EL (cell line): Measurements from ENCODE around the gene PTPRK.
"Not testable (repeated sequence)": the region's sequence is repeated elsewhere in the genome, so short reads cannot be mapped to it uniquely, and the experiment has no call there.

Experiments
- DNase-seq: peaks from one replicate; pipeline ENCODE4 v3.0.0-alpha.2; 2016

The PTPRK gene

DNA sequence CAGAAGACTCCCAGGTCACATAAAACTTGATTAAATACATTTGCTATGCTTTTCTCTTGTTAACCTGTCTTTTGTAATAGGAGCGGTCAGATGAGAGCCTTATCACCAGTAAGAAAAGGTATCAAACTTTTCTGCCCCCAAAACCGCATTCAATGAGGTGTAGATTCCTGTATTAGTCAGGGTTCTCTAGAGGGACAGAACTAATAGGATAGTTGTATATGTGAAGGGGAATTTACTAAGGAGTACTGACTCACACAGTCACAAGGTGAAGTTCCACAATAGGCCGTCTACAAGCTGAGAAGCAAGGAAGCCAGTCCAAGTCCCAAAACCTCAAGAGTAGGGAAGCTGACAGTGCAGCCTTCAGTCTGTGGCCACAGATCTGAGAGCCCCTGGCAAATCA lies 32.7 kb downstream of the PTPRK start:
- peak; percentile 28 for DNase-seq

DNA sequence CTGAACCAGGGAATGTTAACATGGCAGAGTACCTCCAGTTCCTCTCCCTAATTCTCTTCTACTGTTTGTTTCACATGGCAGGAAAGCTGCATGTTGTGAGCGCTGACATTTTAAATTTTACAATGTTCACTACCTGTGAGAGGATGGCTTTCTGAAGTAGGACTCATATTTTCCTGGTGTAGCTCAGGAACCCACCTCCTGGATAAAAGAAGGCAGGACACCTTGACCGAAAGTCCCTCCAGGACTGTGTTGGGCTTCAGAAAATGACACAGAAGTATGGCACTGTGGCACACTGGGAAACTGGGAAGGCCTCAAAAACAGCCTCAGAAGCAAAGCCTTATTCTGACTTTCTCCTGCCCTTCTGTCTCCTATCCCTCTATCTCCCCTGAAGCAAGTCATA lies 33.3 kb downstream of the PTPRK start:
- DNase-seq, result no peak

DNA sequence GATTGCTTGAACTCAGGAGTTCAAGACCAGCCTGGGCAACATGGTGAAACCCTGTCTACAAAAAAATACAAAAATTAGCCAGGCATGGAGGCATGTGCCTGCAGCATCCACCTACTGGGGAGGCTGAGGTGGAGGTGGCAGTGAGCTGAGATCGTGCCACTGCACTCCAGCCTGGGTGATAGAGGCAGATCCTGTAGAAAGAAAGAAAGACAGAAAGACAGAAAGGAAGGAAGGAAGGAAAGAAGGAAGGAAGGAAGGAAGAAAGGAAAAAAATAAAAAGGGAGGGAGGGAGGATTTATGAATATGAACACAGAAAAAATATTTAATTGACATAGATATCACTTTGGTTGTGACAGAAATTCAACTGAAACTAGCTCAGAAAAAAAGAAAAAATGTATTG lies 33.8 kb downstream of the PTPRK start:
- not testable (repeated sequence) for DNase-seq

DNA sequence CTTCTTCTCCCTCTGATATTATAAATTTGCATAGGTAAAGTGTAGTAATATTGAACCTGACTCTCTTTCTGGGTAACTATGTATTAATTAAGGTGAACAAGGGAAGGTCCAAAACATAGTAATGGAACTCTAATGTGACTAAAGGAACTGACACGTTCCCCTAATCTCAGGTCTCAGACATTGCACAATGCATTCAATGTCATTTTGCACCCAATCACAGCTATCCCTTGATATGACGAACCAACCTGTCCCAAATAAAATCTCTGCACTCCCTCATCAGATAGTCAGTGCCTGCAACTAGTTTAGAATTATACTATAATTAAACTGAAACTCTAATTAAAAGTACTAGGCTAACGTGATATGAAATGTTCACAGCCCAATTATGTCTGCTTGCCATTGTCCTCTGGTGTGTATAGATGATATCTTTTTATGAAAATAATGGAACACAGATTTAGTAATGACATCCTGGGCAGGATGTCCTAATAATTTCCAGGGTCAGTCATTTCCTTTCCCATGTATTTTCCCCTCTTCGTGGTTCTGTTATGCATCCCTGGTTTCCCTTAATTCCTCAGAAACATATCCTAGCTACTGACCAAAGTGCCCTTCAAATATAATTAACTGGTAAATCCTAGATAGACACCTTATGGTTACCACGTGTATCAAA lies 36.8 kb downstream of the PTPRK start:
- DNase-seq, result no peak

- no peak for DNase-seq
Measured at GRCh38 chr6:128482642-128483041, 37.8 kb downstream of the PTPRK start.

DNA sequence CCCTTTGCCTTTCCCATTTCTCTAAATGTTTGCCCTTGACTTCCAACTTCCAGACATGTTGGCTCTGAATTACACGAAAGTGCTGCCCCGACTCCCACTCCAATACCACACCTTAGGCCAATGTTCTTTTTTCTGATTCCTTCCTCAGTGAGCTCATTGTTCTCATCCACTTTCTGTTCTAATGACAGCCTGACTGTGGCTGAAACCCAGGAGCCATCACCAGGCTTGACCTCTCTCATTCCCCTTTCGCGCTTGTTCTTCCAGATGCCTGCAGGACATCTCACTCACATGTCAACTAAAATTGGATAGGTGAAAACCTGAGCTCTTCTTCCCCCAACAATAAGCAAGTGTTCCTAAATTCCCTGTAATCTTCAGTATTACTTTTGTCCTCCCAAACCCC lies 40.4 kb downstream of the PTPRK start:
- DNase-seq, result no peak

DNA sequence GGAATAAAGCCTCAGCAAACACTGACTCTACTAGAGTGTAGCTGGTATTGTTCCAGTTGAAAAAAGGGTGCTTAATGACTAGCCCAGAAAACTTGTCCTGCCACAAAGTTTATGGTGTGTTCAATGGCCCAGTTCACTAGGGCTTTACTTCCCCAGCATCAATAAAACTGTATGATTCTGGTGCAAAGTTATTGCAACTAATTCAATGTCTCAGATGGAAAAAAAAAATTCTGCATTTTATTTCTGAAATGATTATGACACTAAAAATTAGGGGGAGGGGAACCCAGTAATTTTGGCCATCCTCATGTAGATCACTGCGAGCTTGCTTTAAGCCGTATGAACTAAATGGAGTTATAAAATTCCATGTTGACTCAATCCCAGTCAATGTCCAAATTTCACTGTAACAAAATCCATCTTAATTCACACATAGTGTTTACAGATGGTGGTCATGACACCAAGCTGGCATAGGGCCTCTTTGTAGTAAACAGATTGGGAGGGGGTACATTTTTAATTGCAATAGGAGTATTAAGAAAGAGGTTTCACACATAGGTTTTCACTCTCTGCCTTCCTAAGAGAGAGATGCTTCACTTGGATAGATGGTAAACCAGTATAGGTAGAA lies 41.2 kb downstream of the PTPRK start:
- no peak for DNase-seq

GRCh38 chr6:128478230-128479047 lies 42.0 kb downstream of the PTPRK start:
- DNase-seq, result no peak

GRCh38 chr6:128474933-128475332 lies 45.5 kb downstream of the PTPRK start:
- no peak for DNase-seq

DNA sequence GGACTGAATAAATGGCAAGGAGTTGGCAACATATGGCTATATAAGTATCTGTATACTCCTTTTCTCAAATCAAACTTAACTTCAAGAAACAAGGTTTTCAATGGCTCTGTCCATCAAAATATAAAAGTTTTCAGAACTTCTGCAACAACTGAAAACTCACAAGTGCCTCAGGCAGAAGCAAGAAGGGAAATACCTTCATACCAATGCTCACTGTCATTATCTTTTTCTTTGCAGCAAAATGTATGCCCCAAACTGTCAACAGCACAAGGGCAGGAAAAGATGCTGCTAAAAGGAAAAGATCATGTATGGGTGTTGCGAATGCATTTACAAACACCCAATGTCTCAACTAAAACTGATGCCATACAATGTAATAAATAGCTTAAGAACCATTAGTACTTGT lies 45.9 kb downstream of the PTPRK start:
- peak; percentile 70 for DNase-seq

- no peak for DNase-seq
Measured at GRCh38 chr6:128471907-128472306, 48.5 kb downstream of the PTPRK start.

DNA sequence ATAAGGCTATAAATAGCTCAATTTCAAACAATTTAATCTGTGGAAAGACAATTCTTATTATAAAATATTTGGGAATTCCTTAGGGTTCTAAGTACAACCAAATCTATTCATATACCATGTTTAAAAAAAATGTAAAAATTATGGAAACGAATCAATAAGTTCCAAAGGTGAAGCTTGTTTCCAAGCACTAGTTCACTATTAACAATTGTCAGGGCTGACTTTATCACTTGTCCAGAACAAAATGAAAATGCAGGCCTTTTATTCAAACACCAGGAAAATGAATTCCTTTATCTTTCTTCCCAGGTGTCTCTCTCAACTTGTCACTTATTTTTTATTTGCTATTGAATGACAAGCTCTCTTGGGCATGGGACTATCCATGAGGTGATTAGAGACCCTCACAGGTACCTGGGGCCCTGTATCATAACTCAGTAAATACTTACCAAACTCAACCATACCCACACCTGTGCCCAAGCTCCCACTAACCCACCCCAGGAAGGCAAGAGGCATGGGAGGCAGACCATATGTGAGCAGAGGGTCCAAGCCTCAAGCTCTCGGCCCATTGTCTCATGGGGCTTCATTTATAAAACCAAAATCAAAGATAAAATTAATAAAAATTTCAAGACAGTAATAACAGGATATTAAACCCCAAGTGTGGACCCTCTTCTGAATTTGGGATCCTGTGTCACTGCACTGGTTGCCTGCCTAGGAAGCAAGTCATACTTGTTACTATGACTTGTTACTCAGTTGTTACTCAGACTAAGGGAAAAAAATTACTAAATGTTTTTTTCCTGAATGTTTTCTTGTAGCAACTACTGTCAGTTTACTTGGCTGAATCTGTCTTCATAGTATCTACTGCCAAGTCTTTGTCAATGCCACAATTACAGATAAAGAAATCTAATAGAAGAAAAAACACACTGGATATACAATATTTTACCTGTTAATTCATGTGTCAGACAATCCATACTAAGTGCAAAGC lies 54.7 kb downstream of the PTPRK start:
- no peak for DNase-seq

- DNase-seq, result no peak
Measured at GRCh38 chr6:128464790-128465189, 55.6 kb downstream of the PTPRK start.

DNA sequence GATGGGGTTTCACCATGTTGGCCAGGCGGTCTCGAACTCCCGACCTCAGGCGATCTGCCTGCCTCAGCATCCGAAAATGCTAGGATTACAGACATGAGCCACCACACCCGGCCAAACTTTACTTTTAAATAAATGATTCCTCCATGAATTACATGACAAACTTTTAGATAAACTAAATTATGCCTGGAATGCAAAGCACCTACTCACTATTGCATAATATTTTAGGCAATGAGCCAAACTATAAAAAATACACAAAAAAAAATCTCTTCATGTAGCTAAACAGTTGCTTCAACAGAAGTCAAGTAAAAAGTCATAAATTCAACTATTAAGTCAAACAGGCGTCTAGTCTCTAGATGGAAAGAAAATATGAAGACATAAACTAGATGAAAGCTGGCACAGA lies 56.5 kb downstream of the PTPRK start:
- DNase-seq, result peak; percentile 34

DNA sequence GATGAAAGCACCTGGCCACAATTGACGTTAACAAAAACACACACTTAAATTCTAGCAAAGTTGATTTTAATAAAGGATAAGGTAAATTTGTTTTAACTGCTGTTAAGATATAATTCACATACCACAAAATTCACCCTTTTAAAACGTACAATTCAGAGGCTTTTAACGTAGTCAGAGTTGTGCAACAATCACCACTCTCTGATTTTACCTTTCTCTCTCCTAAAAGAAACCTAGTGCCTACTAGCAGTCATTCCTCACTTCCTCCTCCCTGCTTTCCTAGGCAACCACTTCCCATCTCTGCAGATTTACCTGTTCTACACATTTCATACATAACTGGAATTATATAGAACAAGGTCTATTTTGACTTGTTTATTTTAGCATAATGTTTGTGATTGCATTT lies 58.9 kb downstream of the PTPRK start:
- DNase-seq, result no peak

DNA sequence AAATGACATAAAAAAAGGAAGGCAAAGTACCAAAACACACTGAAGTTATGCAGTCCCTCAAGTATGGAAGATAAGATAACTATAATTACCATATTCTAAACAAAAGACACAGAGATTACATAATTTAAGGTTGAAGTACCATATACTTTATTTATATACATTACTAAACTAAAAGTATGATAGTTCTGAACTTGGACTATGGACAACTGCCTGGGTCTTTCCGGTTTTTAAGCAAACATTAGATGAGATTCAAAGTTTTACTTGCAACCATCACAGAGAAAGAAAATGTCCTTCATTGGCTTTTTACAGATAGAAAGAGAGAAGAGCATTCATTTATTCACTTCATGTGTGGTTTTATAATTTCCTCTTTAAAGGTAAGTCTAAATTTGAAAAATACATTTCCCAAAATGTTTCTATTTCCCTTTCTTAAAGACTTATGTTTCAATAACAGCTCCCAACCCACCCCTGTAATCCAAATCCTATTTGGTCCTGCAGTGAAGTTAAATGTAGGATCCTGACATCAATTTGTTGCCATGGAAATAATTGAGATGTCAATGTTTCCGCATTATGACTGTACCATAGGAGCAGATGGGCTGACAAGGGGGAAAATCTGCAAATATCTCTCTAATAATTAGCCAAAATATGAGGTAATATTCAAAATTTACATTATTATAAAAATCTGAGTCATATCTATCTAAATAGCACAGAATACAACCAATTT lies 63.7 kb downstream of the PTPRK start:
- no peak for DNase-seq

DNA sequence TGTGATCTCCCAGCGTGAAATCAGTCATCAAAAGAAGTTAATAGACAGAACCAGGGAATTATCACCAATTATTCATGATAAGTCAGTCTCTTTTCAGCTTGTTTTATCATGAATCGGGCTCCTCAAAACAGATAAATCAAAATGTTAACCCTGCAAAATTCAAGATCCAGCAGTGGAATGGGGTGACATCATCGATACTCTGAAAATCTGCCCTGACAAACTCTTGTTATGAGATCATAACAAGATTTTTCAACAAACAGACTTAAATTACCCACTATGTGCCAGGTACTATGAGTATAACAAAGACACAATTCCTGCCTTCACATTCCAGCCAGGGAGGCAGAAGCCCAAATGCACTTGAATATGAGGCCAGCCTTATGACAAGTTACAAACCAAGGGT lies 64.4 kb downstream of the PTPRK start:
- no peak for DNase-seq

DNA sequence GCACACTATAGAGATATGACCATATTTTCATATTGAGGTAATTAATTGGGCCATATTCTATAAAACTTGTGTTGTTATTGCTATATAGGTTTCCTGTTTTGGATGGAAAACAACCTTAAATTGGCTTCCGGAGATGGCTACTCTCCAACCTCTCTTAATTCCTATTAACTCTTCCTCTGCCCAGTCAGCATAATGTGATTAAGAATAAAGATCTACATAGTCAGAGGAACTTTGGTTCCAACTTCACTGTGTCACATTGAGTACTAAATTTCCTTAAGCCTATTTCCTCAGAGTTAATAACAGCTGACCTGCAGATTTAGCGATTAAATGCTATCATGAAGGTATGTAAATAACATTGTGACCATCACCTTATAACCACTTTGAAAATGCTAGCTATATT lies 67.7 kb downstream of the PTPRK start:
- DNase-seq, result no peak

- DNase-seq, result no peak
Measured at GRCh38 chr6:128446497-128446896, 73.9 kb downstream of the PTPRK start.

DNA sequence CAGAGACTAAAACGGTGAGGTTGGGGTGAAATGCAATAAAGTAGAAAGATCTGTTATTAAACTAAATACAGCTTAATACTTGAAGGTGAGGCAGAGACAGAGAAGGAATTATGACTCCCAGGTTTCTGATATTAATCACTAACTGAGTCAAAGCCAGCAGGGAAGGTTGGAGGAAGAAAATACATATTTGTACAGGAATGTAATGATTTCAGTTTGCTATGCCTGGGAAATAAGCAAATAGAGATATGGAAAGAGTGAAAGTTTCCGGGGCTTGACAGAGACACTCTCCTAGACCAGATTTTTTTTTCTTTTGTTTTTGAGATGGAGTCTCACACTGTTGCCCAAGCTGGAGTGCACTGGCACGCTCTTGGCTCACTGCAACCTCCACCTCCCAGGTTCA lies 76.8 kb downstream of the PTPRK start:
- peak; percentile 2 for DNase-seq

GRCh38 chr6:128439627-128440026 lies 80.8 kb downstream of the PTPRK start:
- no peak for DNase-seq

- no peak for DNase-seq
Measured at GRCh38 chr6:128438393-128438792, 82.0 kb downstream of the PTPRK start.
